ENCODE measurements around the gene ETHE1.

DNA sequence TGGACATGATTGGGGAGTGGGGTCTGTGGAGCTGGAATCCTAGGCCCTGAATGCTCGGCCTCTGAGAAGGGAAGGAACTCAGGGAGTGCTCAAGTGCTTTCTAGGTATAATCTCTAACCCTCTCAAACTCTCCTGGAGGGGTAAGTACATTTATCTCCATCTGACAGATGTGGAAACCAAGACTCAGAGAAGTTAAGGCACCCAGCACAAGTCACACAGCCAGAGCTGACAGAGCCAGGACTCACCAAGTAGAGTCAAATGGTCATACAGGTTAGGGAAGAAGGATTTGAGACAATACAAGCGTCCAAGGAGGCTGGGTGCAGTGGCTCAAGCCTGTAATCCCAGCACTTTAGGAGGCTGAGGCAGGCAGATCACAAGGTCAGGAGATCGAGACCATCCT, 48.7 kb downstream of the ETHE1 start:
- TF ChIP-seq CTCF (IDR thresholded peaks at IDR 0.05) (no peak), POLR2A (IDR thresholded peaks at IDR 0.05) (no peak)
